GM19035 (cell line): ENCODE measurements around the gene SLTM.
A peak's percentile ranks its signal among the peaks of the same experiment; 100 is the strongest.
"Not testable (repeated sequence)": the region's sequence is repeated elsewhere in the genome, so short reads cannot be mapped to it uniquely, and the experiment has no call there.

Source experiments
- ATAC-seq: cut with Tn5 transposase; IDR thresholded peaks from one replicate; pipeline ENCODE4 v1.9.1; 2021; ENCODE audit not compliant: unreplicated experiment

Gene SLTM

GRCh38 chr15:58933281-58934113 lies at the start of gene SLTM:
Gene SLTM (minus strand): TSS chr15:58933679. CDS start chr15:58933565, 114 bp downstream.
- peak; percentile 90 for ATAC-seq

- ATAC-seq: no peak
These were observed 49.8 kb upstream of the SLTM start for GRCh38 chr15:58983261-58983660.

DNA sequence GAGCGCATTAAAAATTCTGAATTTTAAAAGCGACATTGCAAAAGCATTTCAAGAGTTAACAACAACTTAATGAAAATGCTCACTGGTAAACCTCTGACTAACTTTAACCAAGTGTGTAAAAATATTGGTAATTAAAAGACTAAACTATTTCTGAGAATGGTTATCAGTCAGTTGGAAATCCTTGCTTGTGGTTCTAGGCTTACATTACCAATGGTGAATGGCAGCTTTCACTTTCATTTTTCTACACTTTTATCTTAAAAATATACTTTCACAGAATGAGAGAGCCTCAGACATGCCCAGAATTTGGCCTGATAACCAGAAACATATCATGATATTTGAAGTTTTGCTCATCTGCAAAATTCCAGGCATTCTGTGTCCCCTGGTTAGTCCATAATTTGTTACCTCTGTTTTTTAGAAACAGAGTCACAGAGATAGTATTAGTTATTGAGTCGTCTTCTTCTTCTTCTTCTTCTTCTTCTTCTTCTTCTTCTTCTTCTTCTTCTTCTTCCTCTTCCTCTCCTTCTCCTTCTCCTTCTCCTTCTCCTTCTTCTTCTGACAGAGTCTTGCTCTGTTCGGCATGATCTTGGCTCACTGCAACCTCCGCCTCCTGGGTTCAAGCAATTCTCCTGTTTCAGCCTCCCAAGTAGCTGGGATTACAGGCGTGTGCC lies 48.5 kb upstream of the SLTM start:
- ATAC-seq: no peak

GRCh38 chr15:58980351-58980939 lies 47.0 kb upstream of the SLTM start:
- ATAC-seq: no peak

DNA sequence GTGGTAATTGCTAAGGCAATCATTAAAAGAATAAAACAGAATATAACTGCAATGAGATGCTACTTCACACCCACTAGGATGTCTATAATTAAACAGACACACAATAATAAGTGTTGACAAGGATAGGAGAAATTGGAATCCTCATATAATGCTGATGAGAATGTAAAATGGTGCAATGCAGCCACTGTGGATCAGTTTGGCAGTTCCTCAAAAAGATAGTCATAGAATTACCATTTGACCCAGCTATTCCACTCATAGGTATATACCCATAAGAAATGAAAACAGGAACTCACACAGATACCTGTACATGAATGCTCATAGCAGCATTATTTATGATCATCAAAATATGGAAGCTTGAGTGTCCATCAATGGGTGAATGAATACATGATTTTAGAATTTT lies 44.4 kb upstream of the SLTM start:
- ATAC-seq: no peak

GRCh38 chr15:58967479-58967878 lies 34.0 kb upstream of the SLTM start:
- ATAC-seq: no peak

DNA sequence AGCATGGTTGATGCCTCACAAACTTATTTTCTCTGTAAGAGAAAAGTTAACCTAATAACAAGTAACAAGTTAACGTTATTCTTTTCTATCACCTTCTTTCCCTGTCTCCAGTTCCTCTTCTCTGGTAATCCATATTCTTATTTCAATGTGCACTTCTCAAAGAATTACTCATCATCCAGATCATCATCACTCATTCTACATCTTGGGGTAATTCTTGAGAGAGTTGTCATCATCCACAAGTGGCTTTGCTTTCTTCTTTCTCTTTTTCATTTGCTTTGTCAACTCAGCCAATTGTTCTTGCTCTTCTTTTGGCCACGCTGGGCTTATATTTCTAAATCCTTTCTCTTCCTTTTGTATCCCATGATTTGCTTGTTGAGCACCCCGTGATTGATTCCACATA lies 33.2 kb upstream of the SLTM start:
- no peak for ATAC-seq

DNA sequence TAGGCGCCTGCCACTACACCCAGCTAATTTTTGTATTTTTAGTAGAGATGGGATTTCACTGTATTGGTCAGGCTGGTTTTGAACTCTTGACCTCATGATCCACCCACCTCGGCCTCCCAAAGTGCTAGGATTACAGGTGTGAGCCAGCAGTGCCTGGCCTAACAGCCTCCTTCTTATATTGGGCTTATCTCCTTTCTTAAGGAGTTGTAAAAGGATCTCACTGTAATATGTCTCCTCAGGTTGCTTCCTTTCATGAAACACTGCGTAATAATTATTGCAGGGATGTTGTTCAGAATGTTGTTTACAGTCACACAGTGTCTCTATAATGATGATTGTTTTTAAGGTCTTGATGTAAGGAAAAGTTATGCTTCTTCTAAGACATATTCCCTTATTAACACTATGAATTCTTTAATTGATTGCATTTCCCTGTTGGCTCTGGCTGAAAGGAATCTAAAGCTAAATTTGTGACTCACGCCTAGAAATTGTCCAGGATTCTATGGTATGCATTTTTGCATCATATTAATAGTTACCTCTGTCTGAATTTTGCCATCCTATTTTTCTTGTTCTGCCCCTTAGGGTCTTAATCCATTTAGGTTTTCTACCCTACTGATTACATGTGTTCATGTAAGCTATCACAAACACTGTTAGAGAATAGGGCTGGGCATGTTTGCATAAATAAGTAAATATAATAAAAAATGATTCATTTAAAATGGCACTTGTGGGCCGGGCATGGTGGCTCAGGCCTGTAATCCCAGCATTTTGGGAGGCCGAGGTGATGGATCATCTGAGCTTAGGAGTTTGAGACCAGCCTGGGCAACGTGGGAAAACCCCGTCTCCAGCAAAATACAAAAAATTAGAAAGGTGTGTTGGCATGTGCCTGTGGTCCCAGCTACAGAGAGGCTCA lies 29.4 kb upstream of the SLTM start:
- ATAC-seq: no peak

DNA sequence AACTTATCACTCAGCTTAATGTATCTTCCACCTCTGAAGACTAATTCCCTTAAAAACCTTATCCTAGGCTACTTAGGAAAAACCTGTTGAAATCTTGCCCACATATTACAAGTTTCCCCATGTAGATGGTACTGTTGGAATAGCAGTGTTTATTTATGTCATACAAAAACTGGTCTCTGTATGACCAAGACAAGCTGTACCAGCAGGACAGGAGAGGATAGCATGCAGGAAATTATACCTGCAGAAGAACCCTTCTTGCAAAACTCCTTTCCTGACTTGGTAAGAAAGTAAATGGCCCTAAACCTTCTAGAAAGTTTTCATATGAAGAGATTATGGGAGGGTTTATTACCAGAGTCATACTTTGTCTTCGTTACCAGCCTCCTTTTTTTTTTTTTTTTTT lies 28.7 kb upstream of the SLTM start:
- no peak for ATAC-seq

DNA sequence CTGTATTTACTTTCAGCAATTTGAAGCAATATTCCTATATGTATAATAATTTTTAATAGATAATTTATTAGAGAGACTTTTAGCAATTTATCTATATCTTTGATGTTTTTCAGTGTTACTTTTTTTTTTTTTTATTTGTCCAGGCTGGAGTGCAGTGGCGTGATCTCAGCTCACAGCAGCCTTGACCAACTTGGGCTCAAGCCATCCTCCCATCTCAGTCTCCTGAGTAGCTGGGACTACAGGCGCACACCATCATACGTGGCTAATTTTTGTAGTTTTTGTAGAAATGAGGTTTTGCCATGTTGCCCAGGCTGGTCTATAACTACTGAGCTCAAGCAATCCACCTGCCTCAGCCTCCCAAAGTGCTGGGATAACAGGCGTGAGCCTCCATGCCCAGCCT lies 25.3 kb upstream of the SLTM start:
- ATAC-seq: no peak

DNA sequence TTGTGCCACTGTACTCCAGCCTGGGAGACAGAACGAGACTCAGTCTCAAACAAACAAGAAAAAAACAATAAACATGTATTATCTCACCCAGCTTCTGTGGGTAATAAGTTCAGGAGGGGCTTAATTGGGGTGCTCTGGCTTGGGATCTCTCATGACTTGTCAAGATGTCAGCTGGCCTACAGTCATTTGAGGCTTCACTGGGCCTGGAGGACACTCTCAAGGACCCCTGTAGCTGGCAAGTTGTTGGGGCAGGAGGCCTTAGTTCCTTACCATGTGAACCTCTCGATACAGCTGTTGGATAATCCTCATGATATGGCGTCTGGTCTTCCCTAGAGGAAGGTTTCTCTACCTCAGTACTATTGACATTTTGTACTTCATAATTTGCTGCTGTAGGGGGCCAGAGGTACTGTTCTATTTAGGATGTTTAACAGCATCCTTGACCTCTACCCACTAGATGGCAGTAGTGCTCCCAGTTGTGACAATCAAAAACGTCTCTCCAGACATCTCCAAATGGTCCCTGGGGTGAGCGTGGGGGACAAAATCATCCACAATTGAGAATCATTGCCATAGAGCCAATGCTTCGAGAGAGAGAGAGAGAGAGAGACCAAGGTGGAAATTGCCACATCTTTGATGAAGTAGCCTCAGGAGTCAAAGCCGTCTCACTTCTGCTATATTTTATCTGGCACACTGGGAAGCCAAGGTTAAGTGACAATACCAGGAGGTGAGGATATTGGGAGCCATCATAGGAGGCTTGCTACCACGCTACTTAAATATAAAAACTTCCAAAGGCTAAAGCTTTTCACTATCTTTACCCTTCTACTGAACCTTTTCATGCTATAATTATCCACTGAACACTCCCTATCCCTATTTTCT lies 23.9 kb upstream of the SLTM start:
- peak; percentile 63 for ATAC-seq

DNA sequence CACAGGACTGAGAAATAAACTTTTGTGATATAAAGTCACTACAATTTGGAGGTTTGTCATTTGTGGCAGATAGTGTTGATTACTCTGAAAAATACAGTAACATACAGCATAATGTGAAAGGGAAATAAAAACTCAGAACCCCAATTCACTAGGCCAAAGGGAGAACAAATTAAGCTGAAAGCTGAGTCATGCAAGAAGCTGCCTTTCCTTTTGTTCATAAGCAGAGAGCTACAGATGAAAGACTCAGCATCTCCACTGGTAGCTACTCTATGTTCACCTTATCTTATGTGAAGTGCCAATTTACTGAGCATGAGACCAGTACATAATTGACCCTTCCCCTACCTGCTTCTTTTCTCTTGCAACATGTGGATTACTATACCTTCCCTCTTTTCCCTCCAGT lies 19.3 kb upstream of the SLTM start:
- no peak for ATAC-seq

GRCh38 chr15:58951388-58952007 lies 18.0 kb upstream of the SLTM start:
- no peak for ATAC-seq

- no peak for ATAC-seq
These were observed 13.7 kb upstream of the SLTM start for GRCh38 chr15:58947179-58947578.

- ATAC-seq: not testable (repeated sequence)
These were observed 1.5 kb upstream of the SLTM start for GRCh38 chr15:58934974-58935373.

DNA sequence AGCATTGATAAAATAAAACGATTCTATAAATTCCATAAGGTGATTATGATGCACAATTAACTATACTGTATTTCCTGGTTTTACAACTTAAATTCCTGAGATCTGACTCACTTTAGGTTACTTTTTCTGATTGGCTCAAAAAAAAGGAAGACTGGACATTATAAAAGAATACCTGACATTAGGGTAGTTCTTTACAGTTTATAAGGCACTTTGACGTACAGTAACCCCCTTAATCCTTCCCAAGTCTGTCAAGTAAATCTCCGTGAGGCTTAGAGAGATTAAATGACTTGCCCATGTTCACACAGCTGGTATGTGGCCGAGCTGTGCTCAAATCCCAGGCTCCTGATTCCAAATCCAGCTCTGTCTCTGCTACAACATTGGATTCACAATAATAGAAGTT lies 1.0 kb upstream of the SLTM start:
- no peak for ATAC-seq

- ATAC-seq: no peak
These were observed 602 bp upstream of the SLTM start for GRCh38 chr15:58934114-58934447.

GRCh38 chr15:58932710-58933280 lies 684 bp downstream of the SLTM start:
- peak; percentile 35 for ATAC-seq

GRCh38 chr15:58931987-58932588 lies 1.4 kb downstream of the SLTM start:
- no peak for ATAC-seq
